ENCODE measurements around the gene ANO3. TPM values are rescaled to one million over a fixed set of nuclear protein-coding genes. Genes with fewer than 3 reads are reported as not detected.

Gene ANO3
- total RNA-seq, 1 experiment from 2014 or later, result not detected

DNA sequence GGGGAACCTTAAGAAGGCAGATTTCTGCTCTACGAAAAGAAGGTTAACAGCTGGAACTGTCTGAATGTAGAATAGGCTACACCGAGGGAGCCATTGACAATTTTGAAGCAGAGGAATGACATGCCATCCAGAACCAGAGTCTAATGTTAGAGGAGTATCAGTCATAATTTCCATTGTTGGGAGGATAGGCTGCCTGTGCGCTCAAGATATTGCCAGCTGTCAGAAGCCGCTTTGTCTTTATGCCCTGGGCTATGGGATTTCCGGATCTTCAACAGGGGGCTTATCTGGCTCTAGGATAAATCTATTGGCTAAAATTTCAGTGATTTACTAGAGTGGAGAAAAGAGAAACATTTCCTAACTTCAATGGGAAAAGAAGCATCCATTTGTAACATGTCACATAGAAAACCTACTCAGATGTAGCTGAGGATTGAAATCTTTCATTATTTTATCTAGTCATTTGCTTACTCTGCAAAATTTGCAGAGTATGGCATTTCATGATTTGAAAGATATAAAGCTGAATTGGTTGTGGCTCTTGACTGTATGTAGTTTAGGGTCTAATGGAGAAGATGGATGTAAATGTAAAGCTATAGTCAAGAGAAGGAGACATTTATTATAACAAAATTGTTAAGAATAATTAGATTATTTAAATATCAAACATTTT is 78.9 kb downstream of the ANO3 start:
- POLR2A ChIA-PET (ENCODE audit: unreplicated experiment), result no interaction called here
- Histone ChIP-seq H2AFZ (ENCODE audit: low read length) (no peak overlapping the region), H3K4me3 (ENCODE audit: low read length) (no peak overlapping the region), H3K4me2 (ENCODE audit: low read length) (no peak overlapping the region), H3K9ac (ENCODE audit: low read length) (no peak overlapping the region), H3K36me3 (ENCODE audit: low read depth, low read length) (no peaks in the 10 kb centered on the region), H3K9me2 (replicated peaks; ENCODE audit: low read length) (no peaks in the 10 kb centered on the region), H3F3A (ENCODE audit: low read length, unreplicated experiment) (no peaks in the 10 kb centered on the region), H3K79me2 (ENCODE audit: low read length) (no peaks in the 10 kb centered on the region), H4K20me1 (ENCODE audit: low read length) (no peaks in the 10 kb centered on the region), H3K9me3 (ENCODE audit: low read length) (no peaks in the 10 kb centered on the region), H3K4me1 (ENCODE audit: insufficient read depth, low read length) (no peaks in the 10 kb centered on the region), H3K27ac (ENCODE audit: low read length) (no peak overlapping the region), H3K27me3 (ENCODE audit: low read length) (no peaks in the 10 kb centered on the region)
- CTCF ChIA-PET, result no interaction called here
- DNase-seq (no peak), ATAC-seq (no peak)
- BruUV-seq (replicated peaks), result no TSS peak
- intact Hi-C loops (cut with micrococcal nuclease), result no loop called here
- TF ChIP-seq, protein P1, sequence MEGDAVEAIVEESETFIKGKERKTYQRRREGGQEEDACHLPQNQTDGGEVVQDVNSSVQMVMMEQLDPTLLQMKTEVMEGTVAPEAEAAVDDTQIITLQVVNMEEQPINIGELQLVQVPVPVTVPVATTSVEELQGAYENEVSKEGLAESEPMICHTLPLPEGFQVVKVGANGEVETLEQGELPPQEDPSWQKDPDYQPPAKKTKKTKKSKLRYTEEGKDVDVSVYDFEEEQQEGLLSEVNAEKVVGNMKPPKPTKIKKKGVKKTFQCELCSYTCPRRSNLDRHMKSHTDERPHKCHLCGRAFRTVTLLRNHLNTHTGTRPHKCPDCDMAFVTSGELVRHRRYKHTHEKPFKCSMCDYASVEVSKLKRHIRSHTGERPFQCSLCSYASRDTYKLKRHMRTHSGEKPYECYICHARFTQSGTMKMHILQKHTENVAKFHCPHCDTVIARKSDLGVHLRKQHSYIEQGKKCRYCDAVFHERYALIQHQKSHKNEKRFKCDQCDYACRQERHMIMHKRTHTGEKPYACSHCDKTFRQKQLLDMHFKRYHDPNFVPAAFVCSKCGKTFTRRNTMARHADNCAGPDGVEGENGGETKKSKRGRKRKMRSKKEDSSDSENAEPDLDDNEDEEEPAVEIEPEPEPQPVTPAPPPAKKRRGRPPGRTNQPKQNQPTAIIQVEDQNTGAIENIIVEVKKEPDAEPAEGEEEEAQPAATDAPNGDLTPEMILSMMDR (conservative IDR thresholded peaks at IDR 0.05; ENCODE audit: low read depth, low read length), result no peak
- TF ChIP-seq EZH2 (IDR thresholded peaks at IDR 0.05; ENCODE audit: low read length, unreplicated experiment) (no peak), EZH2phosphoT487 (IDR thresholded peaks at IDR 0.05; ENCODE audit: borderline replicate concordance, low read length) (no peak)

DNA sequence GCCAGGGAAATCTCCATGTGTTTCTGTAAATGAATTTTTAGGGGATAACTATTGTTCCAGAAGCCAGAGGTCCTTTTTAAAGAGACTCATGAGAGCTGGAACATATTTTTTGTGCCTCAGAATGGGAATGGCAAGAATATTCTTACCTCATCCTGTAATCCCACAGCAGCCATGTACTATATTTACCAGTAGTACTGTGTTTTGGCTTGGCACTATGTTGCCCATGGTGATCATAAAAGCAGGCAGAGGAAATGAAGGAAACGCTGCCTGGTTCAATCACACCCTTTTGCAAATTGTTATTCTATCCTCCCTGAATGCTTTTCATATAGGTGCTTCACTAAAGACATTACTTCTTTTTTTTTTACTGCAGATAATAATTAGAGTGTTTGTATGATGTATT is 81.0 kb downstream of the ANO3 start:
- Histone ChIP-seq H3K4me3 (ENCODE audit: low read length) (no peak overlapping the region), H3K4me2 (ENCODE audit: low read length) (no peak overlapping the region), H3K9ac (ENCODE audit: low read length) (no peak overlapping the region), H3K4me1 (ENCODE audit: insufficient read depth, low read length) (no peaks in the 10 kb centered on the region), H3K27me3 (ENCODE audit: low read length) (no peaks in the 10 kb centered on the region), H3K9me3 (ENCODE audit: low read length) (no peaks in the 10 kb centered on the region), H3K9me2 (replicated peaks; ENCODE audit: low read length) (no peaks in the 10 kb centered on the region), H3K36me3 (ENCODE audit: low read depth, low read length) (no peaks in the 10 kb centered on the region), H3F3A (ENCODE audit: low read length, unreplicated experiment) (no peaks in the 10 kb centered on the region), H3K27ac (ENCODE audit: low read length) (no peak overlapping the region), H3K79me2 (ENCODE audit: low read length) (no peaks in the 10 kb centered on the region), H4K20me1 (ENCODE audit: low read length) (no peaks in the 10 kb centered on the region), H2AFZ (ENCODE audit: low read length) (no peak overlapping the region)
- ChIA-PET POLR2A (ENCODE audit: unreplicated experiment) (no interaction called here), CTCF (no interaction called here)
- no peak for TF ChIP-seq EZH2phosphoT487 (IDR thresholded peaks at IDR 0.05; ENCODE audit: borderline replicate concordance, low read length)
- TF ChIP-seq, protein P1 (conservative IDR thresholded peaks at IDR 0.05; ENCODE audit: low read depth, low read length), result no peak
- no peak for TF ChIP-seq EZH2 (IDR thresholded peaks at IDR 0.05; ENCODE audit: low read length, unreplicated experiment)
- no TSS peak for BruUV-seq (replicated peaks)
- ATAC-seq (no peak), DNase-seq (no peak)
- intact Hi-C loops (cut with micrococcal nuclease), result no loop called here

DNA sequence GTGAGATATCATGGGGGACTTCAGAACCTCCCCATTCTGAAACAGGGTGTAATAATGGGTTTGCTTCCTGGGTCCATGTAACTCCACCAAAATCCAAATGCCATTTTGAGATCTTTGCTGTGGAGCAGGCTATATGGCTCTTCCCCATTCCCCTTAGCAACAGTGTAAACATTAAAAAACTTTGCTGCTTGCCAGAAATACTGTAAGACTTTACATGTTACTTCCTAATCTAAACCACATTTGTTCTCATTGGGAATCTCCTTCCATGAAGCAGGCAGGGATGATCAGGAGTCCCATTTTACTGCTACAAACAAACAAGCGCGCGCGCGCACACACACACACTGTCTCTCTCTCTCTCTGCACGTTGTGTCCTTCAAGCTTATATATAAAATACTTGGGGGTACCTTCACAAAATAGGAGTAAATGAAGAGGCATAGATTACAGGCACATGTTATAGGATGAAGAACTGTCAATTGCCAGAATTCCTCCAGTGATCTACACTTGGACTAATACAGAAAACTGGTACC is 86.5 kb downstream of the ANO3 start:
- ATAC-seq (no peak), DNase-seq (no peak)
- no TSS peak for BruUV-seq (replicated peaks)
- no peaks in the 10 kb centered on the region for H3K9me3 ChIP-seq (ENCODE audit: low read length)
- TF ChIP-seq EZH2 (IDR thresholded peaks at IDR 0.05; ENCODE audit: low read length, unreplicated experiment) (no peak), EZH2phosphoT487 (IDR thresholded peaks at IDR 0.05; ENCODE audit: borderline replicate concordance, low read length) (no peak)
- TF ChIP-seq, protein P1 (conservative IDR thresholded peaks at IDR 0.05; ENCODE audit: low read depth, low read length), result no peak
- no peaks in the 10 kb centered on the region for H3F3A ChIP-seq (ENCODE audit: low read length, unreplicated experiment)
- no peaks in the 10 kb centered on the region for H4K20me1 ChIP-seq (ENCODE audit: low read length)
- H3K9ac ChIP-seq (ENCODE audit: low read length), result no peak overlapping the region
- no peak overlapping the region for H3K4me3 ChIP-seq (ENCODE audit: low read length)
- intact Hi-C loops (cut with micrococcal nuclease), result no loop called here
- ChIA-PET POLR2A (ENCODE audit: unreplicated experiment) (no interaction called here), CTCF (no interaction called here)
- H3K27me3 ChIP-seq (ENCODE audit: low read length), result no peaks in the 10 kb centered on the region
- H2AFZ ChIP-seq (ENCODE audit: low read length), result no peak overlapping the region
- no peak overlapping the region for H3K27ac ChIP-seq (ENCODE audit: low read length)
- H3K79me2 ChIP-seq (ENCODE audit: low read length), result no peaks in the 10 kb centered on the region
- H3K9me2 ChIP-seq (replicated peaks; ENCODE audit: low read length), result no peaks in the 10 kb centered on the region
- H3K36me3 ChIP-seq (ENCODE audit: low read depth, low read length), result no peaks in the 10 kb centered on the region
- H3K4me2 ChIP-seq (ENCODE audit: low read length), result no peak overlapping the region
- no peaks in the 10 kb centered on the region for H3K4me1 ChIP-seq (ENCODE audit: insufficient read depth, low read length)

Measured in PC-3 (cell line).